ENCODE results near the gene LLCFC1.
"Not testable (repeated sequence)": the region's sequence is repeated elsewhere in the genome, so short reads cannot be mapped to it uniquely, and the experiment has no call there.

Gene LLCFC1

GRCh38 chr7:142945001-142945400, 5.7 kb downstream of the LLCFC1 start:
- DNase-seq = no peak

GRCh38 chr7:142948603-142949002, 9.3 kb downstream of the LLCFC1 start:
- DNase-seq = no peak

- no peak for DNase-seq
These were observed 11.0 kb downstream of the LLCFC1 start for GRCh38 chr7:142950235-142950634.

- DNase-seq = no peak
These were observed 15.5 kb downstream of the LLCFC1 start for GRCh38 chr7:142954680-142955268.

GRCh38 chr7:142956951-142957623, 17.8 kb downstream of the LLCFC1 start:
- no peak for DNase-seq

GRCh38 chr7:142957723-142958122, 18.4 kb downstream of the LLCFC1 start:
- no peak for DNase-seq

GRCh38 chr7:142959202-142959601, 19.9 kb downstream of the LLCFC1 start:
- DNase-seq = no peak

- no peak for DNase-seq
These were observed 21.8 kb downstream of the LLCFC1 start for GRCh38 chr7:142960955-142961512.

- DNase-seq = no peak
These were observed 22.3 kb downstream of the LLCFC1 start for GRCh38 chr7:142961595-142961972.

GRCh38 chr7:142961973-142962926, 23.0 kb downstream of the LLCFC1 start, which contains the start of gene KEL:
KEL (minus strand) TSS chr7:142962363; CDS start chr7:142962206, 157 bp downstream.
- no peak for DNase-seq

GRCh38 chr7:142962991-142963390, 23.7 kb downstream of the LLCFC1 start:
- no peak for DNase-seq

- DNase-seq = no peak
These were observed 24.7 kb downstream of the LLCFC1 start for GRCh38 chr7:142963993-142964392.

- no peak for DNase-seq
These were observed 25.4 kb downstream of the LLCFC1 start for GRCh38 chr7:142964502-142965246.

- DNase-seq = no peak
These were observed 28.9 kb downstream of the LLCFC1 start for GRCh38 chr7:142968229-142968628.

GRCh38 chr7:142969183-142969582, 29.9 kb downstream of the LLCFC1 start:
- no peak for DNase-seq

GRCh38 chr7:142974626-142975025, 35.3 kb downstream of the LLCFC1 start:
- DNase-seq = no peak

- DNase-seq = not testable (repeated sequence)
These were observed 39.1 kb downstream of the LLCFC1 start for GRCh38 chr7:142978402-142978801.

- DNase-seq = no peak
These were observed 44.5 kb downstream of the LLCFC1 start for GRCh38 chr7:142983825-142984224.

GRCh38 chr7:142984297-142984696, 45.0 kb downstream of the LLCFC1 start:
- DNase-seq = no peak
